AG09319 (cell line): ENCODE measurements around the gene RING1.

Source experiments
- DNase-seq: peaks from one replicate; pipeline ENCODE4 v3.0.0-alpha.2; 2010; ENCODE audit warnings: low read depth; ENCODE audit errors: extremely low read depth
- TF ChIP-seq, protein P1 (sequence below): IDR thresholded peaks from 2 replicates; pipeline ENCODE4 v1.5.1; 2011; ENCODE audit warnings: low read depth, mild to moderate bottlenecking, inconsistent platforms, low read length, moderate library complexity

RING1 gene

DNA sequence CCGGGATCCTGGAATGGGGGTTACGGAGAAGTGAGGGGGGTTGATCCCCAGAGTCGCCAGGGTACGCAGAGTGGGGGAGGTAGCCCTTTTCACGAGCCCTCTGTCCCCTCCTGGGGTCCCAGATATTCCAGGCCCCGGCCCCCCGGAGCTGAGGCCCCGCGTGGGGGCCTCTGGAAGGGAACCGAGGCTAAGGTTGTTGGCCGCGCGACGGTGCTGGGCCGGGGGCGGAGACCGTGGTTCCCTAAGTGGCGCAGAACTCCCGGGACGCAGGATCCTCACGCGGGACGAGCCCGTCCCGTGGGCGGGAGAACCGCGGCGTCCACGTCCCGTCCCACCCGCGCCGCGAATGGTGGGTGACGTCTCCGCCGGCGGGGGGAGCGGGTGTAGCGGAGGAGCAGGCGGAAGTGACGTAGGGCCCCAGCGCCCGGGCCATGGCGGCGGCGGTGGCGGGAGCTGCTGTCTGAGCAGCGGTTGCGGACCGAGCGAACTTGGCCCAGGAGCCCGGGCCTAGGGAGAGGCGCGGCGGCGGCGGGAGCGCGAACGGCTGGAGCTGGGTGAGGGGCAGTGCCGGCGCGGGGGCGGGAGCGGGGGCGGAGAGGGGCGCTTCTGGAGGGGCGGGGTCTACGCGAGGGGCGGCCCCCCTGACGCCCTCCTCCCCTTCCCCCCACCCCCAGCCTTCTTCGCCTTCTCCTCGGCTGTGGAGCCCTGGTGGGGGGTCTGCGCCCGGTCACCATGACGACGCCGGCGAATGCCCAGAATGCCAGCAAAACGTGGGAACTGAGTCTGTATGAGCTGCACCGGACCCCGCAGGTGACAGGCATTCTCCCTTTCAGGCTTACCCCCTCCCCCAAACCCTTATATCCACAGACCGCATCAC is at the start of gene RING1:
Gene RING1 (plus strand): TSS at position 410 of the 877 bp plus-strand sequence. CDS start 323 bp downstream, at position 733.
- DNase-seq: peak; percentile 52
- TF ChIP-seq, protein P1, sequence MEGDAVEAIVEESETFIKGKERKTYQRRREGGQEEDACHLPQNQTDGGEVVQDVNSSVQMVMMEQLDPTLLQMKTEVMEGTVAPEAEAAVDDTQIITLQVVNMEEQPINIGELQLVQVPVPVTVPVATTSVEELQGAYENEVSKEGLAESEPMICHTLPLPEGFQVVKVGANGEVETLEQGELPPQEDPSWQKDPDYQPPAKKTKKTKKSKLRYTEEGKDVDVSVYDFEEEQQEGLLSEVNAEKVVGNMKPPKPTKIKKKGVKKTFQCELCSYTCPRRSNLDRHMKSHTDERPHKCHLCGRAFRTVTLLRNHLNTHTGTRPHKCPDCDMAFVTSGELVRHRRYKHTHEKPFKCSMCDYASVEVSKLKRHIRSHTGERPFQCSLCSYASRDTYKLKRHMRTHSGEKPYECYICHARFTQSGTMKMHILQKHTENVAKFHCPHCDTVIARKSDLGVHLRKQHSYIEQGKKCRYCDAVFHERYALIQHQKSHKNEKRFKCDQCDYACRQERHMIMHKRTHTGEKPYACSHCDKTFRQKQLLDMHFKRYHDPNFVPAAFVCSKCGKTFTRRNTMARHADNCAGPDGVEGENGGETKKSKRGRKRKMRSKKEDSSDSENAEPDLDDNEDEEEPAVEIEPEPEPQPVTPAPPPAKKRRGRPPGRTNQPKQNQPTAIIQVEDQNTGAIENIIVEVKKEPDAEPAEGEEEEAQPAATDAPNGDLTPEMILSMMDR: no peak

DNA sequence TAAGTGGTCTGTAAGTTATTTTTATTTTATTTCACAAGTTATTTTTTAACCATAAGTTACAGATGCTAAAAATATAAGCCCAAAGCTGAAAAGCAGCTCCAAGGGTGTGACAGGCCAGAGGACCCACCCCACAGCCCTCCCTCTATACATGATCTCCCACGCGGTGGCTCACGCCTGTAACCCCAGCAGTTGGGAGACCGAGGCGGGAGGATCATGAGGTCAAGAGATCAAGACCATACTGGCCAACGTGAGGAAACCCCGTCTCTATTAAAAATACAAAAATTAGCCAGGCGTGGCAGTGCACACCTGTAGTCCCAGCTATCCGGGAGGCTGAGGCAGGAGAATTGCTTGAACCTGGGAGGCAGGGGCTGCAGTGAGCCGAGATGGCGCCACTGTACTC is 48.2 kb upstream of the RING1 start:
- no peak for DNase-seq
- TF ChIP-seq, protein P1: no peak

DNA sequence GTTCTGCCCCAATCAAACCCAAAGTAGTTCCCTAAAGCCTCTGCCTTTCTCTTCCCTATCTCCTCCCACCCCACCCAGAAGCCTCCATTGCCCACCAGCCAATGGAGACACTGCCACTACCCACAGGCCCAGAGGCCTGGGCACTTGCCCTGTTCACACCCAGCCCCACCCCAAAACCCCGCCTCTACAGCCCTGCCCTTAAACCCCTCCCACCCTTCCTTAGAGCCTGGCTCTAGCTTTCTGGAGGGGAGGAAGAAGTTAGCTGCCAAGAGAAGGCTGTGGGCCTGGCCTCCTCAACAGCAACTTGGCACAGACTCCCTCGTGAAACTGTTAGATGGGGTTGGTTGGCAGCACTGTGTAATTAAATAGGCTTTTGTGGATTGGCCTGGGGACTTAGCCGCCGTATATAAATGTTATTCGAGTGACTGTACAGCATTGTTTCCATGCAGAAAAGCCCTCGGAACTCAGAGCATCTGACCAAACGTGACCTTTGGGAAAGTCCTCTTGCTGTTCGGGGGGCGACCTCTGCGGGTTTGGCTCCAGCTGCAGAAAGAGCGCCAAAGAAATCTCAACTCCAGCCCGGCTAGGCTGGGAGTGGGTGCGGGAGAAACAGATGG is 47.5 kb upstream of the RING1 start:
- peak; percentile 71 for DNase-seq
- TF ChIP-seq, protein P1: no peak

DNA sequence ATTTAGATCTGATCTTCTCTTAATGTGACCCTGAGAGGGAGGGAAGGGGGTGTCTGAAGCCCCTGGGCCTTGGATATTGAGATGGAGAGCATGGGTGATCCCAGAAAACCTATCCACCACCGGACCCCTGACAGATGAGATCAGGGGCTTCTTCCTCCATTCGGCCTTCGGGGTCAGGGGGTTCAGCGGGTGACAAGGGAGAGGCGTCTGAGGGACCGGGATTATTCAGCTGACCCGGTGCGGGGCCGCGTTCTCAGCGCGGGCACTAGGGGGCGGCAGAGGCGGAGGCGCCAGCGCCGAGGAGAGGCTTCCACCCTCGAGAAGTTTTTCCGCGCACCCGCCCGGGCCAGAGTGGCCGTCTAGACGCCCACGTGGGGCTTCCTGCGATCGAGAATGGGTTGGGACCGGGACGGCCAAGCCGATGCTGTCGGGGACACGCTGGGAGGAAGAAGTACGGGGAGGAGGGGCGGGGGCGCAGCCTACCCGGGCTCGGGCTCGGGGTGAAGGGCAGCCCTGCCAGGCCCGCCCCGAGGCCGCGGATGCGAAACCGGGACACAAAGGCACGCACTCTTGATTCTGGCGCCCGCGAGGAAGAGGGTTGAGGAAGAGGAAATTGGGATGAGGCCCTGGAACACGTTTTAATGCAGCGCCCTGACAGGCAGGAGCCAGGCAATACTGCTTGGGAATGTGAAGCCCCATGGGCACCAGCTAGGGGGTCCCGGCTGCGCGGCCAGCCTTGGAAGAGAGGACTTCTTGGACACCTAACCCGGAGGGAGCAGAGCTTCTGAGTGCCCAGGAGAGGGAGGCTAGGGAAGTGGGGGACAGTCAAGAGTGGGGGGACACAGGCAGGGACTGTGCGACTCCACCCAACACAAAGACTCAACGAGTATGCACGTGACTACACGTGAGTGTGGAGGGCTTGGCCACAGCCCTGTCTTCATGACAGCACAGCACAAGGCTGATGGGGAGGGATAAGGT is 46.7 kb upstream of the RING1 start:
- DNase-seq: peak; percentile 8
- TF ChIP-seq, protein P1: peak; percentile 94

DNA sequence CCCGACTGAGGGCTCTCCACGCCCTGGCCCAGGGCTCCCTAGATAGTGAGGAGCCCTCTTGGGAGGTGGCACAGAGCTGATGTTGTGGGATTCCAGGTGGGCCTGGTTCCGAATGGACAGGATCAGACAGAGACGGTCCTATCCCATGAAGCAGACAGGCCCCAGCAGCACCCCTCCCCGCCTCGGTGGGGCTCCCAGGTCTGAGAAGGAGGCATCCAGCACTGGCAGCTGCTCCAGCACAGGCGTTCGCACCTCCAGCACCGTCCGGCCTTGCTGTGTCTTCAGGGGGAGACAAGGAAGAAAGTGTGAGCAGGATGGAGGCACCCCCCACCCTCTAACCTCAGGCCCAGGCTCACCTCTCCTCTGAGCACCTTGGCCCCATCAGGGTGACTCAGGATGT is 44.8 kb upstream of the RING1 start:
- DNase-seq: no peak
- TF ChIP-seq, protein P1: no peak

DNA sequence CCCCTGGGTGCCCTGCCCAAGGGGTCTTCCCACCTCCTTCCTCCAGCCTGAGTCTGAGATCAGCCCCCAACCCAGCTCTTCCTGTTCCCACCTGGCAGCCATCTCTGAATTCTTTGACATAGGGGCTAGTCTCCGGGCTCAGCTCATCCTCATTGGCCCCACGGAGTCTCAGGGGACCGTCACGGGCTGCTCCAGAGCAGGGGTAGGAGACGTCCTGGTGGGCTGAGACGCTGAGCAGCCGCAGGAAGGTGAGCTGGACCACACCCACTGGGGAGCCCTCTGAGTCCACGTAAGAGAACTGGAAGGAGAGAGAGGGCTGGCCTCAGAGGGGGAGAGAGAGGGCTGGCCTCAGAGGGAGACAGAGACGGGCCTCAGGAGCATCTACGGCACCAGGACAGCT is 44.1 kb upstream of the RING1 start:
- DNase-seq: no peak
- TF ChIP-seq, protein P1: no peak
